Lung (tissue), 12 donors: ENCODE results near the gene FBXO30. TPM values are rescaled to one million over a fixed set of nuclear protein-coding genes. Genes with fewer than 3 reads are reported as not detected.

Experiments
- ATAC-seq: fragments of 200-7000 bp; cut with Tn5 transposase; one replicate; pipeline ENCODE4 v1.9.1; 2020; ENCODE audit warnings: moderate number of reproducible peaks; ENCODE audit not compliant: insufficient read depth, low FRiP score
- DNase-seq, 3 donors: peaks; one replicate each; pipeline ENCODE4 v3.0.0-alpha.2; 2013 to 2017
- H3K27ac ChIP-seq, 2 donors: one replicate each; pipeline ENCODE4 v1.5.1; 2013; ENCODE audit warnings: mild to moderate bottlenecking in 2 of 2, moderate library complexity in 2 of 2, control low read depth in 1 of 2, inconsistent platforms in 1 of 2, low read depth in 1 of 2, low read length in 1 of 2
- H3K27me3 ChIP-seq, 3 donors: one replicate each; pipeline ENCODE4 v1.5.1; 2013; ENCODE audit warnings: low read length in 2 of 3; ENCODE audit not compliant: control insufficient read depth in 3 of 3, insufficient read depth in 3 of 3
- H3K36me3 ChIP-seq, 4 donors: one replicate each; pipeline ENCODE4 v1.5.1; 2013; ENCODE audit warnings: low read length in 4 of 4, mild to moderate bottlenecking in 1 of 4, moderate library complexity in 1 of 4; ENCODE audit not compliant: control insufficient read depth in 4 of 4, insufficient read depth in 4 of 4
- H3K4me1 ChIP-seq, 5 donors: one replicate each; pipeline ENCODE4 v1.5.1; 2013; ENCODE audit warnings: low read length in 5 of 5, mild to moderate bottlenecking in 2 of 5, moderate library complexity in 1 of 5; ENCODE audit not compliant: control insufficient read depth in 5 of 5, insufficient read depth in 5 of 5
- H3K4me3 ChIP-seq: one replicate; pipeline ENCODE4 v1.5.1; 2013; ENCODE audit warnings: mild to moderate bottlenecking, control low read depth, moderate library complexity
- H3K9ac ChIP-seq, 2 donors: one replicate each; pipeline ENCODE4 v1.5.1; 2013; ENCODE audit warnings: low read length in 2 of 2, control low read depth in 1 of 2; ENCODE audit not compliant: insufficient read depth in 1 of 2
- H3K9me3 ChIP-seq, 4 donors: one replicate each; pipeline ENCODE4 v1.5.1; 2013; ENCODE audit warnings: low read length in 3 of 4, mild to moderate bottlenecking in 1 of 4, moderate library complexity in 1 of 4; ENCODE audit not compliant: control insufficient read depth in 4 of 4, insufficient read depth in 3 of 4
- WGBS, 2 donors: extraction: QIAGEN DNeasy Blood & Tissue Kit; methylation state at CpG; one replicate each; pipeline ENCODE4 v1.1.7; 2013; 5-methylcytosine and 5-hydroxymethylcytosine counted together
- polyA plus RNA-seq, 2 donors: library from polyadenylated mRNA; stranded (reverse); fragments of 200-250 nt; gene quantifications; one replicate each; pipeline ENCODE4 v1.2.1, GENCODE V29; 2013
- total RNA-seq, 2 donors: library from RNA; depleted of rRNA in 1 of 2; stranded (reverse); fragments of >200 nt in 1 of 2; gene quantifications; one replicate each; pipeline ENCODE4 v1.2.1, GENCODE V29; 2014 to 2021
- TF ChIP-seq, protein P1 (sequence below): IDR thresholded peaks from 2 replicates; pipeline ENCODE4 v1.5.1; 2012; ENCODE audit warnings: mild to moderate bottlenecking; ENCODE audit errors: control extremely low read depth, extremely low read depth
- donor health status: control.
- donor health status: control.
- donor health status: Bipolar disorder and iron deficiency.
- donor health status: healthy.
- donor health status: DM: yes; HTN: yes; CAD: no.

Gene FBXO30
- total and polyA plus RNA-seq, 4 donors = 3.9 to 16.1 (median 5.6) TPM

- Histone ChIP-seq H3K36me3 (no peaks in the 10 kb centered on the region), H3K27ac (no peak overlapping the region), H3K27me3 (no peaks in the 10 kb centered on the region), H3K4me3 (no peak overlapping the region), H3K4me1 (peaks cover 0 to 4% (median 0%) of the 10 kb centered on the region in 5 donors), H3K9me3 (no peaks in the 10 kb centered on the region), H3K9ac (no peak overlapping the region)
- TF ChIP-seq, protein P1, sequence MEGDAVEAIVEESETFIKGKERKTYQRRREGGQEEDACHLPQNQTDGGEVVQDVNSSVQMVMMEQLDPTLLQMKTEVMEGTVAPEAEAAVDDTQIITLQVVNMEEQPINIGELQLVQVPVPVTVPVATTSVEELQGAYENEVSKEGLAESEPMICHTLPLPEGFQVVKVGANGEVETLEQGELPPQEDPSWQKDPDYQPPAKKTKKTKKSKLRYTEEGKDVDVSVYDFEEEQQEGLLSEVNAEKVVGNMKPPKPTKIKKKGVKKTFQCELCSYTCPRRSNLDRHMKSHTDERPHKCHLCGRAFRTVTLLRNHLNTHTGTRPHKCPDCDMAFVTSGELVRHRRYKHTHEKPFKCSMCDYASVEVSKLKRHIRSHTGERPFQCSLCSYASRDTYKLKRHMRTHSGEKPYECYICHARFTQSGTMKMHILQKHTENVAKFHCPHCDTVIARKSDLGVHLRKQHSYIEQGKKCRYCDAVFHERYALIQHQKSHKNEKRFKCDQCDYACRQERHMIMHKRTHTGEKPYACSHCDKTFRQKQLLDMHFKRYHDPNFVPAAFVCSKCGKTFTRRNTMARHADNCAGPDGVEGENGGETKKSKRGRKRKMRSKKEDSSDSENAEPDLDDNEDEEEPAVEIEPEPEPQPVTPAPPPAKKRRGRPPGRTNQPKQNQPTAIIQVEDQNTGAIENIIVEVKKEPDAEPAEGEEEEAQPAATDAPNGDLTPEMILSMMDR = no peak
- ATAC-seq = no peak
- DNase-seq = no peak
Observed at GRCh38 chr6:145761584-145761983, 53.0 kb downstream of the FBXO30 start.

GRCh38 chr6:145758113-145758512, 56.5 kb downstream of the FBXO30 start:
- TF ChIP-seq, protein P1 = no peak
- ATAC-seq = no peak
- Histone ChIP-seq H3K9me3 (no peaks in the 10 kb centered on the region), H3K27me3 (no peaks in the 10 kb centered on the region), H3K36me3 (no peaks in the 10 kb centered on the region), H3K27ac (no peak overlapping the region), H3K9ac (no peak overlapping the region), H3K4me3 (no peak overlapping the region), H3K4me1 (peaks cover 0 to 6% (median 0%) of the 10 kb centered on the region in 5 donors)
- WGBS, 2 donors = 77 to 81% methylated on average over 4 of the region's 4 CpGs
- no peak for DNase-seq

DNA sequence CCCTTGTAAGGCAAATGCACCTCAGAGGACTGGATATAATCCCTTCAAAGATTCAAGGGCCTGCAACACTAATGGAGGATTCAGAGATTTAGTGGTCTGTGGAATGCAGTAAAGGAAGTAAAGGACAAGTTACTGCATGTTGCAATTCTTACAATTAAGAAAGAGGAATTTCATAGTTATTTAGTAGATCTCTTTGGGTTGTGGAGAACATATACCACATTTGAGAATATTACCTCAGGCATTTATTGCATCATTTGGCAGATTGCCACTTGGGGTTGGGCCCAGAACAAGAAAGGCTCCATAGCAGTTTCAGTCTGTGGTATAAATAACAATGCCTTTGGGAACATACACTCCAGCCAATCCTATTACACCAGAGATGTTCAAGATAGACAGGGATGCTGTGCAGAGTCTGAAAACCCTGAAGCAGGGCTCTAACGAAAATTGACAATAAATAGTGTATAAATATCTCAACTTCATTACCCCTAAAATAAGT, 58.4 kb downstream of the FBXO30 start:
- Histone ChIP-seq H3K27ac (no peak overlapping the region), H3K4me1 (peaks cover 0 to 2% (median 0%) of the 10 kb centered on the region in 5 donors), H3K4me3 (no peak overlapping the region), H3K9me3 (no peaks in the 10 kb centered on the region), H3K27me3 (no peaks in the 10 kb centered on the region), H3K9ac (no peak overlapping the region), H3K36me3 (no peaks in the 10 kb centered on the region)
- ATAC-seq (peak; percentile 27), DNase-seq (peak; percentile 66 to 80 (median 67))
- TF ChIP-seq, protein P1 = no peak
- WGBS, 2 donors = 46 to 64% methylated on average over 1 of the region's 1 CpG

- Histone ChIP-seq H3K9ac (no peak overlapping the region), H3K4me3 (no peak overlapping the region), H3K36me3 (no peaks in the 10 kb centered on the region), H3K9me3 (no peaks in the 10 kb centered on the region), H3K27me3 (no peaks in the 10 kb centered on the region), H3K4me1 (peaks cover 0 to 2% (median 0%) of the 10 kb centered on the region in 5 donors), H3K27ac (no peak overlapping the region)
- DNase-seq (no peak), ATAC-seq (no peak)
- TF ChIP-seq, protein P1 = no peak
Observed at GRCh38 chr6:145755682-145756081, 58.9 kb downstream of the FBXO30 start.
